M059J (cell line): ENCODE results near the gene ZC3H7B. TPM values are rescaled to one million over a fixed set of nuclear protein-coding genes. Genes with fewer than 3 reads are reported as not detected.

ENCODE experiments used
- DNase-seq: peaks from one replicate; pipeline ENCODE4 v3.0.0-alpha.2; 2012; ENCODE audit warnings: low read depth
- total RNA-seq: library from RNA; depleted of rRNA; stranded (reverse); fragments of >200 nt; shearing (Covaris generic); gene quantifications from 2 replicates; pipeline ENCODE4 v1.2.3, GENCODE V29; 2014

The ZC3H7B gene
- total RNA-seq, 1 experiment from 2014 or later = 36.5 TPM

- no peak for DNase-seq
These were observed 55.2 kb downstream of the ZC3H7B start for GRCh38 chr22:41356430-41357028.

- no peak for DNase-seq
These were observed 55.9 kb downstream of the ZC3H7B start for GRCh38 chr22:41357191-41357590.

- DNase-seq = no peak
These were observed 57.6 kb downstream of the ZC3H7B start for GRCh38 chr22:41358927-41359326.

GRCh38 chr22:41359376-41359775, 58.1 kb downstream of the ZC3H7B start:
- no peak for DNase-seq

GRCh38 chr22:41360126-41360525, 58.8 kb downstream of the ZC3H7B start:
- DNase-seq = no peak

GRCh38 chr22:41361716-41362310, 60.5 kb downstream of the ZC3H7B start:
- peak; percentile 45 for DNase-seq

GRCh38 chr22:41362615-41363014, 61.3 kb downstream of the ZC3H7B start:
- DNase-seq = no peak

GRCh38 chr22:41364233-41364632, 62.9 kb downstream of the ZC3H7B start:
- DNase-seq = no peak

- no peak for DNase-seq
These were observed 63.6 kb downstream of the ZC3H7B start for GRCh38 chr22:41364955-41365354.

- no peak for DNase-seq
These were observed 64.1 kb downstream of the ZC3H7B start for GRCh38 chr22:41365425-41365824.

- DNase-seq = no peak
These were observed 65.2 kb downstream of the ZC3H7B start for GRCh38 chr22:41366323-41367029.

- peak; percentile 79 for DNase-seq
These were observed 65.8 kb downstream of the ZC3H7B start for GRCh38 chr22:41367039-41367679.

GRCh38 chr22:41367680-41368542, 66.6 kb downstream of the ZC3H7B start:
- DNase-seq = no peak

- no peak for DNase-seq
These were observed 67.5 kb downstream of the ZC3H7B start for GRCh38 chr22:41368543-41369423.

- DNase-seq = no peak
These were observed 68.1 kb downstream of the ZC3H7B start for GRCh38 chr22:41369424-41369745.

GRCh38 chr22:41369837-41370236, 68.5 kb downstream of the ZC3H7B start:
- DNase-seq = no peak

GRCh38 chr22:41377846-41378245, 76.5 kb downstream of the ZC3H7B start:
- DNase-seq = no peak

GRCh38 chr22:41380993-41381328, 79.6 kb downstream of the ZC3H7B start:
- DNase-seq = peak; percentile 80

GRCh38 chr22:41381329-41382097, 80.2 kb downstream of the ZC3H7B start, which contains the start of gene TEF:
Gene TEF (plus strand): TSS chr22:41381942. CDS start chr22:41382045, 103 bp downstream.
- peak; percentile 95 for DNase-seq

- peak; percentile 21 for DNase-seq
These were observed 80.8 kb downstream of the ZC3H7B start for GRCh38 chr22:41382098-41382578.
